ENCODE measurements around the gene CTXN1.

DNA sequence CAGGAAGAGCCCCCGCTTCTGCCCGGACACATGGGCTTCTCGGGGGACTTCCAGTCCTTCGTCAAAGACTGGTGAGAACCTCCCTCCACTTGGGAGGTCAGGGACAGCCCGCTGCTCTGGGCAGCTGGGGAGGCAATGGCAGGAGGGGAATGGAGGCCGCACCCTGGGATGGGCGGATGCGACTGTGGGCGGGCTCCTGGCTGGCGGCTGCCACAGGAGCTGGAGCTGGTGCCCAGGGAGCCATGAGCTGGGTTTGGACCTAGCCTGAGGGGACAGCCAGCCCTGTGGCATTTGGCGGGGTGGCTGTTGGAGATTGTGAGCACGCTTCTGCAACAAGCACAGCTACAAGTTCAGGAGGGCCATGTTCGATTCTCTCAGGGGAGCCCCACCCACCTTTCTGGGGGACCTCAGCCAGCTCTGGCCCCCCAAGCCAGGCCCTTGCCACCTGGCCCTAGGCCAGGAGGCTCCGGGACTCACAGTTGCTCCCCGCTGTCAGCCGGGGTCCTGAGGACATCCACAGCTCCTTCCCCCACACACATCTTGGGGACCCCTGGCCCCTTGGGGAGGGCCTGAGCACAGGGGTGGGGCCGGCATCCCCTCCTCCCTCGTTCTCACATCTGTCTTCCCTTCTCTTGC is 14.3 kb downstream of the CTXN1 start:
- TF ChIP-seq, protein P1, sequence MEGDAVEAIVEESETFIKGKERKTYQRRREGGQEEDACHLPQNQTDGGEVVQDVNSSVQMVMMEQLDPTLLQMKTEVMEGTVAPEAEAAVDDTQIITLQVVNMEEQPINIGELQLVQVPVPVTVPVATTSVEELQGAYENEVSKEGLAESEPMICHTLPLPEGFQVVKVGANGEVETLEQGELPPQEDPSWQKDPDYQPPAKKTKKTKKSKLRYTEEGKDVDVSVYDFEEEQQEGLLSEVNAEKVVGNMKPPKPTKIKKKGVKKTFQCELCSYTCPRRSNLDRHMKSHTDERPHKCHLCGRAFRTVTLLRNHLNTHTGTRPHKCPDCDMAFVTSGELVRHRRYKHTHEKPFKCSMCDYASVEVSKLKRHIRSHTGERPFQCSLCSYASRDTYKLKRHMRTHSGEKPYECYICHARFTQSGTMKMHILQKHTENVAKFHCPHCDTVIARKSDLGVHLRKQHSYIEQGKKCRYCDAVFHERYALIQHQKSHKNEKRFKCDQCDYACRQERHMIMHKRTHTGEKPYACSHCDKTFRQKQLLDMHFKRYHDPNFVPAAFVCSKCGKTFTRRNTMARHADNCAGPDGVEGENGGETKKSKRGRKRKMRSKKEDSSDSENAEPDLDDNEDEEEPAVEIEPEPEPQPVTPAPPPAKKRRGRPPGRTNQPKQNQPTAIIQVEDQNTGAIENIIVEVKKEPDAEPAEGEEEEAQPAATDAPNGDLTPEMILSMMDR (IDR thresholded peaks at IDR 0.05; ENCODE audit: low read depth, low read length) = no peak
- no peak for TF ChIP-seq EZH2phosphoT487 (IDR thresholded peaks at IDR 0.05; ENCODE audit: low read depth)

Measured in OCI-LY3 (cell line).